PC-3 (cell line): ENCODE data around the gene ZNF189. TPM values are rescaled to one million over a fixed set of nuclear protein-coding genes. Genes with fewer than 3 reads are reported as not detected.

ENCODE experiments used
- ATAC-seq: fragments of 200-7000 bp; cut with Tn5 transposase; 2 replicates; pipeline ENCODE4 v1.9.1; 2020; ENCODE audit warnings: mild to moderate bottlenecking, moderate library complexity
- BruUV-seq: library from RNA; stranded (reverse); fragments of 400-500 nt; replicated peaks from 2 replicates; lab custom pipeline; 2021; lab: Mats Ljungman, UMichigan
- CTCF ChIA-PET: fragments of 300-600 bp; sonication (Branson Sonifier 250); formaldehyde crosslinking; loops from one replicate; lab custom pipeline; 2022; ENCODE audit warnings: antibody characterized with exemption; lab: Charles Lee
- POLR2A ChIA-PET: fragments of 300-600 bp; sonication (Branson Sonifier 250); formaldehyde crosslinking; loops from one replicate; lab custom pipeline; 2022; ENCODE audit warnings: antibody characterized with exemption; ENCODE audit not compliant: unreplicated experiment; lab: Charles Lee
- DNase-seq: peaks from one replicate; pipeline ENCODE4 v3.0.0-alpha.2; 2015
- H2AFZ ChIP-seq: fragments of 300-600 bp; sonication (generic); 2 replicates; pipeline ENCODE4 v1.6.0; 2016; ENCODE audit warnings: antibody characterized with exemption, low read length
- H3F3A ChIP-seq: fragments of 300-600 bp; sonication (generic); one replicate; pipeline ENCODE4 v1.6.0; 2017; ENCODE audit warnings: antibody characterized with exemption, low read length, control low read depth, mild to moderate bottlenecking; ENCODE audit not compliant: unreplicated experiment
- H3K27ac ChIP-seq: fragments of 300-600 bp; sonication (generic); 2 replicates; pipeline ENCODE4 v1.5.1; 2016; ENCODE audit warnings: mild to moderate bottlenecking, low read length
- H3K27me3 ChIP-seq: fragments of 300-600 bp; sonication (generic); 2 replicates; pipeline ENCODE4 v1.6.1; 2016; ENCODE audit warnings: low read length, mixed read lengths
- H3K36me3 ChIP-seq: fragments of 300-600 bp; sonication (generic); 2 replicates; pipeline ENCODE4 v1.6.1; 2016; ENCODE audit warnings: low read depth, mixed run types, low read length, mixed read lengths
- H3K4me1 ChIP-seq: fragments of 300-600 bp; sonication (generic); 2 replicates; pipeline ENCODE4 v1.5.1; 2016; ENCODE audit warnings: low read length; ENCODE audit not compliant: insufficient read depth
- H3K4me2 ChIP-seq: fragments of 300-600 bp; sonication (generic); 2 replicates; pipeline ENCODE4 v1.6.0; 2016; ENCODE audit warnings: low read length
- H3K4me3 ChIP-seq: fragments of 300-600 bp; sonication (generic); 2 replicates; pipeline ENCODE4 v1.5.1; 2016; ENCODE audit warnings: mild to moderate bottlenecking, low read length, mixed read lengths
- H3K79me2 ChIP-seq: fragments of 300-600 bp; sonication (generic); 2 replicates; pipeline ENCODE4 v1.6.1; 2017; ENCODE audit warnings: low read length, mixed read lengths
- H3K9ac ChIP-seq: fragments of 300-600 bp; sonication (generic); 2 replicates; pipeline ENCODE4 v1.6.0; 2016; ENCODE audit warnings: mild to moderate bottlenecking, low read length
- H3K9me2 ChIP-seq: fragments of 300-600 bp; sonication (generic); replicated peaks from 2 replicates; pipeline ENCODE4 v1.6.1; 2016; ENCODE audit warnings: mixed run types, low read length, mixed read lengths
- H3K9me3 ChIP-seq: fragments of 300-600 bp; sonication (generic); 2 replicates; pipeline ENCODE4 v1.6.1; 2016; ENCODE audit warnings: low read length, mixed read lengths
- H4K20me1 ChIP-seq: fragments of 300-600 bp; sonication (generic); 2 replicates; pipeline ENCODE4 v1.6.1; 2016; ENCODE audit warnings: low read length, mixed read lengths
- CTCF ChIP-seq: fragments of 300-600 bp; sonication (generic); conservative IDR thresholded peaks from 2 replicates; pipeline ENCODE4 v1.5.1; 2017; ENCODE audit warnings: antibody characterized with exemption, low read depth, mild to moderate bottlenecking, low read length
- EZH2 ChIP-seq: fragments of 300-600 bp; sonication (generic); IDR thresholded peaks from one replicate; pipeline ENCODE4 v1.6.1; 2017; ENCODE audit warnings: antibody characterized with exemption, mild to moderate bottlenecking, low read length; ENCODE audit not compliant: unreplicated experiment
- EZH2phosphoT487 ChIP-seq: fragments of 300-600 bp; sonication (generic); IDR thresholded peaks from 2 replicates; pipeline ENCODE4 v1.6.1; 2018; ENCODE audit warnings: mild to moderate bottlenecking, antibody characterized with exemption, low read length, borderline replicate concordance
- intact Hi-C: fragments of 100-400 bp; cut with micrococcal nuclease; formaldehyde crosslinking; loops from 2 replicates; pipeline ENCODE4 v1.9.0; 2023
- total RNA-seq: library from RNA; depleted of rRNA; stranded (reverse); fragments of >200 nt; gene quantifications from 2 replicates; pipeline ENCODE4 v1.2.3, GENCODE V29; 2014

ZNF189 gene
- total RNA-seq, 1 experiment from 2014 or later, result 4.5 TPM

DNA sequence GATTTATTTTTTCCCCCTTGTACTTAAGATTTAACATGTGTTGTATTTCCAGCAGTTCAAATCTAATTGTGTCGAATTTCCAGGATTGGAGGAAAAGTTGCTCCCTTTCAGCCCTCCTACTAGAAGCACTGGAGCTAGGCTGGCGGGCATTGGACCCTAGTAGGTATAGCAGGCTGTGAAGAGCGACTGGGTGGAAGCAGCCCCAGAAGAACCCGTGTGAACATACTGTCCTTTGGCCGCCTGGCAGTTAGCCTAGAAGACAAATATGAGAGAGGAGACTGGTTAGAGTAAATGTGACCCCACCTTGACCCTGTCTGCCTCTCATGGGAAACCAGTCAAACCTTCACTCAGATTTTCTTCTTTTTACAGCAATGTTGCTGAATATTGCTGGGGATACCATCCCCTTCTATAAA is 23.0 kb downstream of the ZNF189 start:
- POLR2A ChIA-PET, result no interaction called here
- no peaks in the 10 kb centered on the region for H3K9me3 ChIP-seq
- H3K4me2 ChIP-seq, result no peak overlapping the region
- intact Hi-C loops, result no loop called here
- DNase-seq, result no peak
- CTCF ChIA-PET, result no interaction called here
- no peaks in the 10 kb centered on the region for H3F3A ChIP-seq
- no TSS peak for BruUV-seq
- no peak overlapping the region for H2AFZ ChIP-seq
- TF ChIP-seq EZH2 (no peak), CTCF (no peak)
- no peaks in the 10 kb centered on the region for H3K4me1 ChIP-seq
- H3K9me2 ChIP-seq, result no peaks in the 10 kb centered on the region
- ATAC-seq, result no peak
- H4K20me1 ChIP-seq, result no peaks in the 10 kb centered on the region
- no peak overlapping the region for H3K9ac ChIP-seq
- no peaks in the 10 kb centered on the region for H3K79me2 ChIP-seq
- no peak overlapping the region for H3K4me3 ChIP-seq
- no peaks in the 10 kb centered on the region for H3K27me3 ChIP-seq
- no peaks in the 10 kb centered on the region for H3K36me3 ChIP-seq
- H3K27ac ChIP-seq, result no peak overlapping the region

GRCh38 chr9:101427358-101427757 is 28.7 kb downstream of the ZNF189 start:
- intact Hi-C loops, result no loop called here
- H3K4me1 ChIP-seq, result no peaks in the 10 kb centered on the region
- no peak for ATAC-seq
- ChIA-PET POLR2A (no interaction called here), CTCF (no interaction called here)
- no TSS peak for BruUV-seq
- H4K20me1 ChIP-seq, result no peaks in the 10 kb centered on the region
- H3K9ac ChIP-seq, result no peak overlapping the region
- no peaks in the 10 kb centered on the region for H3F3A ChIP-seq
- H3K27ac ChIP-seq, result no peak overlapping the region
- H3K27me3 ChIP-seq, result no peaks in the 10 kb centered on the region
- no peaks in the 10 kb centered on the region for H3K79me2 ChIP-seq
- no peaks in the 10 kb centered on the region for H3K36me3 ChIP-seq
- TF ChIP-seq EZH2 (no peak), CTCF (no peak), EZH2phosphoT487 (no peak)
- DNase-seq, result no peak
- no peak overlapping the region for H3K4me2 ChIP-seq
- no peaks in the 10 kb centered on the region for H3K9me3 ChIP-seq
- no peaks in the 10 kb centered on the region for H3K9me2 ChIP-seq
- H2AFZ ChIP-seq, result no peak overlapping the region
- H3K4me3 ChIP-seq, result no peak overlapping the region

GRCh38 chr9:101427957-101428655 is 29.5 kb downstream of the ZNF189 start:
- Histone ChIP-seq H3K79me2 (no peaks in the 10 kb centered on the region), H3F3A (no peaks in the 10 kb centered on the region), H3K9me3 (no peaks in the 10 kb centered on the region), H3K27me3 (no peaks in the 10 kb centered on the region), H4K20me1 (no peaks in the 10 kb centered on the region), H3K27ac (no peak overlapping the region), H3K4me2 (no peak overlapping the region), H3K4me1 (no peaks in the 10 kb centered on the region), H3K4me3 (no peak overlapping the region), H3K9ac (no peak overlapping the region), H3K36me3 (no peaks in the 10 kb centered on the region), H2AFZ (no peak overlapping the region), H3K9me2 (no peaks in the 10 kb centered on the region)
- intact Hi-C loops, result no loop called here
- BruUV-seq, result no TSS peak
- no peak for ATAC-seq
- CTCF ChIA-PET, result no interaction called here
- TF ChIP-seq CTCF (no peak), EZH2 (no peak), EZH2phosphoT487 (no peak)
- POLR2A ChIA-PET, result no interaction called here
- DNase-seq, result no peak
